ENCODE data around the gene WBP11.

WBP11 gene

GRCh38 chr12:14756334-14757143 lies 46.7 kb downstream of the WBP11 start:
- Histone ChIP-seq H3K27me3 (ENCODE audit: insufficient read depth, poor library complexity, severe bottlenecking) (no peaks in the 10 kb centered on the region), H3K27ac (replicated peaks) (no peak overlapping the region), H3K4me3 (replicated peaks; ENCODE audit: insufficient read depth, low read length) (no peak overlapping the region)
- no peak for TF ChIP-seq SPI1 (IDR thresholded peaks at IDR 0.05; ENCODE audit: borderline replicate concordance, low read depth)
- no peak for TF ChIP-seq POLR2AphosphoS5 (IDR thresholded peaks at IDR 0.05; ENCODE audit: low read depth)
- TF ChIP-seq, protein P1, sequence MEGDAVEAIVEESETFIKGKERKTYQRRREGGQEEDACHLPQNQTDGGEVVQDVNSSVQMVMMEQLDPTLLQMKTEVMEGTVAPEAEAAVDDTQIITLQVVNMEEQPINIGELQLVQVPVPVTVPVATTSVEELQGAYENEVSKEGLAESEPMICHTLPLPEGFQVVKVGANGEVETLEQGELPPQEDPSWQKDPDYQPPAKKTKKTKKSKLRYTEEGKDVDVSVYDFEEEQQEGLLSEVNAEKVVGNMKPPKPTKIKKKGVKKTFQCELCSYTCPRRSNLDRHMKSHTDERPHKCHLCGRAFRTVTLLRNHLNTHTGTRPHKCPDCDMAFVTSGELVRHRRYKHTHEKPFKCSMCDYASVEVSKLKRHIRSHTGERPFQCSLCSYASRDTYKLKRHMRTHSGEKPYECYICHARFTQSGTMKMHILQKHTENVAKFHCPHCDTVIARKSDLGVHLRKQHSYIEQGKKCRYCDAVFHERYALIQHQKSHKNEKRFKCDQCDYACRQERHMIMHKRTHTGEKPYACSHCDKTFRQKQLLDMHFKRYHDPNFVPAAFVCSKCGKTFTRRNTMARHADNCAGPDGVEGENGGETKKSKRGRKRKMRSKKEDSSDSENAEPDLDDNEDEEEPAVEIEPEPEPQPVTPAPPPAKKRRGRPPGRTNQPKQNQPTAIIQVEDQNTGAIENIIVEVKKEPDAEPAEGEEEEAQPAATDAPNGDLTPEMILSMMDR (IDR thresholded peaks at IDR 0.05; ENCODE audit: insufficient read depth, low read length): no peak
- no peak for DNase-seq (ENCODE audit: low read depth in 1 of 2, low spot score in 1 of 2)

- Histone ChIP-seq H3K27ac (replicated peaks) (no peak overlapping the region), H3K4me3 (replicated peaks; ENCODE audit: insufficient read depth, low read length) (no peak overlapping the region), H3K27me3 (ENCODE audit: insufficient read depth, poor library complexity, severe bottlenecking) (no peaks in the 10 kb centered on the region)
- TF ChIP-seq REST (IDR thresholded peaks at IDR 0.05; ENCODE audit: insufficient replicate concordance, low read depth) (no peak), GABPA (IDR thresholded peaks at IDR 0.05; ENCODE audit: low read depth) (no peak), POLR2AphosphoS5 (IDR thresholded peaks at IDR 0.05; ENCODE audit: low read depth) (no peak), SPI1 (IDR thresholded peaks at IDR 0.05; ENCODE audit: borderline replicate concordance, low read depth) (no peak)
- DNase-seq (ENCODE audit: low read depth in 1 of 2, low spot score in 1 of 2): no peak
These were observed 51.3 kb downstream of the WBP11 start for GRCh38 chr12:14751986-14752385.

DNA sequence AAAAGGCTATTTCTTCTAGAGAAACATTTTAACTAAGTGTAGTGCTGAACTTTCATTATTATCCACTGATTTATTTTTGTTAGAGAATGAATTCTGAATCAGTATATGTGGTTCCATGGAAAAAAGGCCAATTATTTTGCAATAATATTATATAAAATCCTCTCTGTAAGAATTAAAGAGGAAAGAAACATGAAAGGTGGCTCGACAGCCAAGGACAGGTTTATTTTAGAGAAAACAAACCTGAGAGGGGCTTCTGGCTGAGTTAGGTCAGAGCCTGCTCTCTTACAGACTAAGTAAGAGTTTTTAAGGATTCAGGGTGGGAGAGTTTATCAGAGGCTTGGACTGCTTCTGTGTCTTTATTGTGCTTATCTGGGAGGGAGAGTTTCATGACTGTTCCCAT lies 60.2 kb downstream of the WBP11 start:
- H3K27me3 ChIP-seq (ENCODE audit: insufficient read depth, poor library complexity, severe bottlenecking): no peaks in the 10 kb centered on the region
- no peak overlapping the region for H3K4me3 ChIP-seq (replicated peaks; ENCODE audit: insufficient read depth, low read length)
- TF ChIP-seq SPI1 (IDR thresholded peaks at IDR 0.05; ENCODE audit: borderline replicate concordance, low read depth): no peak
- TF ChIP-seq, protein P1 (IDR thresholded peaks at IDR 0.05; ENCODE audit: insufficient read depth, low read length): no peak
- no peak for DNase-seq (ENCODE audit: low read depth in 1 of 2, low spot score in 1 of 2)
- no peak overlapping the region for H3K27ac ChIP-seq (replicated peaks)

GRCh38 chr12:14741942-14742341 lies 61.3 kb downstream of the WBP11 start:
- Histone ChIP-seq H3K27me3 (ENCODE audit: insufficient read depth, poor library complexity, severe bottlenecking) (peaks cover 3% of the 10 kb centered on the region), H3K27ac (replicated peaks) (no peak overlapping the region), H3K4me3 (replicated peaks; ENCODE audit: insufficient read depth, low read length) (no peak overlapping the region)
- no peak for DNase-seq (ENCODE audit: low read depth in 1 of 2, low spot score in 1 of 2)
- no peak for TF ChIP-seq REST (IDR thresholded peaks at IDR 0.05; ENCODE audit: insufficient replicate concordance, low read depth)
- no peak for TF ChIP-seq SPI1 (IDR thresholded peaks at IDR 0.05; ENCODE audit: borderline replicate concordance, low read depth)
- TF ChIP-seq POLR2AphosphoS5 (IDR thresholded peaks at IDR 0.05; ENCODE audit: low read depth): no peak
- TF ChIP-seq, protein P1 (IDR thresholded peaks at IDR 0.05; ENCODE audit: insufficient read depth, low read length): no peak
- TF ChIP-seq GABPA (IDR thresholded peaks at IDR 0.05; ENCODE audit: low read depth): no peak

Data from HL-60 (cell line).